EL (cell line): ENCODE results near the gene IFRD2.
A peak's percentile ranks its signal among the peaks of the same experiment; 100 is the strongest.
"Not testable (repeated sequence)": the region's sequence is repeated elsewhere in the genome, so short reads cannot be mapped to it uniquely, and the experiment has no call there.

Source experiments
- DNase-seq: peaks from one replicate; pipeline ENCODE4 v3.0.0-alpha.2; 2016

The IFRD2 gene

GRCh38 chr3:50324351-50325112, 32.3 kb upstream of the IFRD2 start:
- peak; percentile 66 for DNase-seq

- no peak for DNase-seq
Measured at GRCh38 chr3:50323614-50324199, 31.5 kb upstream of the IFRD2 start.

- no peak for DNase-seq
Measured at GRCh38 chr3:50323092-50323600, 30.9 kb upstream of the IFRD2 start.

GRCh38 chr3:50322386-50323091, 30.3 kb upstream of the IFRD2 start, which contains the start of gene HYAL2:
TSS of gene HYAL2 (minus strand) at chr3:50322745. CDS start at chr3:50320489, 2,256 bp downstream.
- DNase-seq, result no peak

- no peak for DNase-seq
Measured at GRCh38 chr3:50322115-50322385, 29.8 kb upstream of the IFRD2 start.

GRCh38 chr3:50321336-50322114, 29.3 kb upstream of the IFRD2 start:
- peak; percentile 88 for DNase-seq

GRCh38 chr3:50320853-50321335, 28.7 kb upstream of the IFRD2 start:
- DNase-seq, result peak; percentile 70

GRCh38 chr3:50319894-50320625, 27.8 kb upstream of the IFRD2 start:
- no peak for DNase-seq

- DNase-seq, result no peak
Measured at GRCh38 chr3:50319181-50319893, 27.1 kb upstream of the IFRD2 start.

- DNase-seq, result no peak
Measured at GRCh38 chr3:50318615-50319014, 26.4 kb upstream of the IFRD2 start.

- no peak for DNase-seq
Measured at GRCh38 chr3:50318163-50318562, 25.9 kb upstream of the IFRD2 start.

- no peak for DNase-seq
Measured at GRCh38 chr3:50317300-50317699, 25.1 kb upstream of the IFRD2 start.

- DNase-seq, result no peak
Measured at GRCh38 chr3:50316657-50317242, 24.5 kb upstream of the IFRD2 start.

GRCh38 chr3:50314816-50315215, 22.6 kb upstream of the IFRD2 start:
- DNase-seq, result no peak

GRCh38 chr3:50314342-50314741, 22.1 kb upstream of the IFRD2 start:
- DNase-seq, result no peak

- DNase-seq, result not testable (repeated sequence)
Measured at GRCh38 chr3:50312041-50312440, 19.8 kb upstream of the IFRD2 start.

GRCh38 chr3:50304601-50305000, 12.4 kb upstream of the IFRD2 start:
- DNase-seq, result no peak

GRCh38 chr3:50303013-50303815, 11.0 kb upstream of the IFRD2 start, which contains the start of gene HYAL1:
TSS of gene HYAL1 (minus strand) at chr3:50303574. CDS start at chr3:50302956, 618 bp downstream.
- DNase-seq, result no peak

- DNase-seq, result no peak
Measured at GRCh38 chr3:50302095-50303012, 10.1 kb upstream of the IFRD2 start.
